Ishikawa (cell line): Measurements from ENCODE around the gene ITPRIPL2.

Experiments
- CEBPB ChIP-seq: IDR thresholded peaks from 2 replicates; pipeline ENCODE4 v1.6.1; 2012
- CREB1 ChIP-seq: IDR thresholded peaks from 2 replicates; pipeline ENCODE4 v1.6.1; 2012; ENCODE audit warnings: low read depth
- EP300 ChIP-seq: IDR thresholded peaks from 2 replicates; pipeline ENCODE4 v1.6.1; 2012; ENCODE audit warnings: borderline replicate concordance
- FOXM1 ChIP-seq: IDR thresholded peaks from 2 replicates; pipeline ENCODE4 v1.6.1; 2012; ENCODE audit warnings: low read depth, borderline replicate concordance
- MAX ChIP-seq: IDR thresholded peaks from 2 replicates; pipeline ENCODE4 v1.6.1; 2012
- RAD21 ChIP-seq: IDR thresholded peaks from 2 replicates; pipeline ENCODE4 v1.6.1; 2012; ENCODE audit warnings: low read depth
- REST ChIP-seq: IDR thresholded peaks from 2 replicates; pipeline ENCODE4 v1.6.1; 2012; ENCODE audit warnings: low read depth, mild to moderate bottlenecking
- TAF1 ChIP-seq: IDR thresholded peaks from 2 replicates; pipeline ENCODE4 v1.6.1; 2012; ENCODE audit warnings: low read depth, mild to moderate bottlenecking
- TCF12 ChIP-seq: IDR thresholded peaks from 2 replicates; pipeline ENCODE4 v1.6.1; 2012; ENCODE audit warnings: low read depth
- TEAD4 ChIP-seq: IDR thresholded peaks from 2 replicates; pipeline ENCODE4 v1.6.1; 2012
- USF1 ChIP-seq: IDR thresholded peaks from 2 replicates; pipeline ENCODE4 v1.6.1; 2012
- YY1 ChIP-seq: IDR thresholded peaks from 2 replicates; pipeline ENCODE4 v1.6.1; 2012; ENCODE audit warnings: low read depth

- TF ChIP-seq REST, result no peak
- no peak for TF ChIP-seq RAD21
- TF ChIP-seq CREB1, result no peak
- no peak for TF ChIP-seq YY1
- no peak for TF ChIP-seq FOXM1
- TF ChIP-seq EP300, result no peak
- TF ChIP-seq TCF12, result no peak
- no peak for TF ChIP-seq MAX
- no peak for TF ChIP-seq TAF1
- no peak for TF ChIP-seq TEAD4
- TF ChIP-seq USF1, result no peak
- no peak for TF ChIP-seq CEBPB
Measured at GRCh38 chr16:19163215-19163614, 49.5 kb downstream of the ITPRIPL2 start.
